ENCODE results near the gene DEUP1.

DNA sequence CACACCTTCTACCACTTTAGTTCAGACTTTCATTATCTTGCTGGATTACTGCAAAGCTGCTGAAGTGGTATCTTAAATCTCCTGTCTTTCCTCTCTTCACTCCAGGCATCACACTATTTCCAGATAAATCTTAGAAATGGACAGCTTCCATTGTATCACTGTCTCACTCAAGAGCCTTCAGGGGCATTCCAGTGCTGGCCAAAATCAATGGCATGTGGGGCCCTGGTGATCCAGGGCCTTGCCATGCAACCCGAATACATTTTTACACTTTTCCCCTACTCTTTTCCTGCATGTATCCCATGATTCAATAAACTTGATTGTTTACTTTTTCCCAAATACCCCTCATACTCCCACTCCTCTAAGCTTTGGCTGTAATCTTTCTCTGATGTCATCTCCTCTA is 39.4 kb upstream of the DEUP1 start:
- TF ChIP-seq, protein P1, sequence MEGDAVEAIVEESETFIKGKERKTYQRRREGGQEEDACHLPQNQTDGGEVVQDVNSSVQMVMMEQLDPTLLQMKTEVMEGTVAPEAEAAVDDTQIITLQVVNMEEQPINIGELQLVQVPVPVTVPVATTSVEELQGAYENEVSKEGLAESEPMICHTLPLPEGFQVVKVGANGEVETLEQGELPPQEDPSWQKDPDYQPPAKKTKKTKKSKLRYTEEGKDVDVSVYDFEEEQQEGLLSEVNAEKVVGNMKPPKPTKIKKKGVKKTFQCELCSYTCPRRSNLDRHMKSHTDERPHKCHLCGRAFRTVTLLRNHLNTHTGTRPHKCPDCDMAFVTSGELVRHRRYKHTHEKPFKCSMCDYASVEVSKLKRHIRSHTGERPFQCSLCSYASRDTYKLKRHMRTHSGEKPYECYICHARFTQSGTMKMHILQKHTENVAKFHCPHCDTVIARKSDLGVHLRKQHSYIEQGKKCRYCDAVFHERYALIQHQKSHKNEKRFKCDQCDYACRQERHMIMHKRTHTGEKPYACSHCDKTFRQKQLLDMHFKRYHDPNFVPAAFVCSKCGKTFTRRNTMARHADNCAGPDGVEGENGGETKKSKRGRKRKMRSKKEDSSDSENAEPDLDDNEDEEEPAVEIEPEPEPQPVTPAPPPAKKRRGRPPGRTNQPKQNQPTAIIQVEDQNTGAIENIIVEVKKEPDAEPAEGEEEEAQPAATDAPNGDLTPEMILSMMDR (IDR thresholded peaks at IDR 0.05; ENCODE audit: low read depth, low read length, missing input control) = no peak
- TF ChIP-seq TAF1 (conservative IDR thresholded peaks at IDR 0.05) (no peak), SP1 (IDR thresholded peaks at IDR 0.05) (no peak), HNF4G (IDR thresholded peaks at IDR 0.05) (no peak)
- TF ChIP-seq, protein P2, sequence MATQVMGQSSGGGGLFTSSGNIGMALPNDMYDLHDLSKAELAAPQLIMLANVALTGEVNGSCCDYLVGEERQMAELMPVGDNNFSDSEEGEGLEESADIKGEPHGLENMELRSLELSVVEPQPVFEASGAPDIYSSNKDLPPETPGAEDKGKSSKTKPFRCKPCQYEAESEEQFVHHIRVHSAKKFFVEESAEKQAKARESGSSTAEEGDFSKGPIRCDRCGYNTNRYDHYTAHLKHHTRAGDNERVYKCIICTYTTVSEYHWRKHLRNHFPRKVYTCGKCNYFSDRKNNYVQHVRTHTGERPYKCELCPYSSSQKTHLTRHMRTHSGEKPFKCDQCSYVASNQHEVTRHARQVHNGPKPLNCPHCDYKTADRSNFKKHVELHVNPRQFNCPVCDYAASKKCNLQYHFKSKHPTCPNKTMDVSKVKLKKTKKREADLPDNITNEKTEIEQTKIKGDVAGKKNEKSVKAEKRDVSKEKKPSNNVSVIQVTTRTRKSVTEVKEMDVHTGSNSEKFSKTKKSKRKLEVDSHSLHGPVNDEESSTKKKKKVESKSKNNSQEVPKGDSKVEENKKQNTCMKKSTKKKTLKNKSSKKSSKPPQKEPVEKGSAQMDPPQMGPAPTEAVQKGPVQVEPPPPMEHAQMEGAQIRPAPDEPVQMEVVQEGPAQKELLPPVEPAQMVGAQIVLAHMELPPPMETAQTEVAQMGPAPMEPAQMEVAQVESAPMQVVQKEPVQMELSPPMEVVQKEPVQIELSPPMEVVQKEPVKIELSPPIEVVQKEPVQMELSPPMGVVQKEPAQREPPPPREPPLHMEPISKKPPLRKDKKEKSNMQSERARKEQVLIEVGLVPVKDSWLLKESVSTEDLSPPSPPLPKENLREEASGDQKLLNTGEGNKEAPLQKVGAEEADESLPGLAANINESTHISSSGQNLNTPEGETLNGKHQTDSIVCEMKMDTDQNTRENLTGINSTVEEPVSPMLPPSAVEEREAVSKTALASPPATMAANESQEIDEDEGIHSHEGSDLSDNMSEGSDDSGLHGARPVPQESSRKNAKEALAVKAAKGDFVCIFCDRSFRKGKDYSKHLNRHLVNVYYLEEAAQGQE (IDR thresholded peaks at IDR 0.05) = no peak
- TF ChIP-seq, protein P3, sequence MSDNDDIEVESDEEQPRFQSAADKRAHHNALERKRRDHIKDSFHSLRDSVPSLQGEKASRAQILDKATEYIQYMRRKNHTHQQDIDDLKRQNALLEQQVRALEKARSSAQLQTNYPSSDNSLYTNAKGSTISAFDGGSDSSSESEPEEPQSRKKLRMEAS (IDR thresholded peaks at IDR 0.05) = no peak
- TF ChIP-seq, protein P4, sequence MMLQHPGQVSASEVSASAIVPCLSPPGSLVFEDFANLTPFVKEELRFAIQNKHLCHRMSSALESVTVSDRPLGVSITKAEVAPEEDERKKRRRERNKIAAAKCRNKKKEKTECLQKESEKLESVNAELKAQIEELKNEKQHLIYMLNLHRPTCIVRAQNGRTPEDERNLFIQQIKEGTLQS (IDR thresholded peaks at IDR 0.05) = no peak

Measured in liver (tissue), 3 donors.